ENCODE results near the gene TRIM65. TPM values are rescaled to one million over a fixed set of nuclear protein-coding genes. Genes with fewer than 3 reads are reported as not detected.

The TRIM65 gene
- total and polyA plus RNA-seq, 10 of the 15 experiments (the other 5 are each of a cell fraction or from before 2014, with no cell fraction given), result 1.4 to 26.0 (median 10.8) TPM

GRCh38 chr17:75904749-75905521 is 8.2 kb upstream of the TRIM65 start, which contains the start of gene MRPL38 (continued):
- TF ChIP-seq CEBPZ (IDR thresholded peaks at IDR 0.05; ENCODE audit: low read depth, low read length), result no peak
- TF ChIP-seq IKZF1 (conservative IDR thresholded peaks at IDR 0.05), result peak; percentile 95
- no peak for TF ChIP-seq IRF4 (IDR thresholded peaks at IDR 0.05; ENCODE audit: low read depth, low read length)
- TF ChIP-seq SPI1 (IDR thresholded peaks at IDR 0.05; ENCODE audit: borderline replicate concordance, insufficient read depth, low read depth, low read length), result peak; percentile 23; the same call in 1 of the 2 replicates
- no peak for TF ChIP-seq KDM1A (IDR thresholded peaks at IDR 0.05; ENCODE audit: borderline replicate concordance)
- no peak for TF ChIP-seq GABPA (IDR thresholded peaks at IDR 0.05; ENCODE audit: low read depth)
- no peak for TF ChIP-seq CHD4 (IDR thresholded peaks at IDR 0.05)
- peak; percentile 61 for TF ChIP-seq HCFC1 (IDR thresholded peaks at IDR 0.05; ENCODE audit: low read length)
- TF ChIP-seq ZNF274 (IDR thresholded peaks at IDR 0.05; ENCODE audit: insufficient read depth, insufficient read length), result no peak
- TF ChIP-seq MYB (IDR thresholded peaks at IDR 0.05; ENCODE audit: borderline replicate concordance, low read depth, low read length), result 0 out of 2 replicates have a peak, but pooled peaks have one; percentile 41
- peak; percentile 98 for TF ChIP-seq RB1 (IDR thresholded peaks at IDR 0.05; ENCODE audit: borderline replicate concordance)
- peak; percentile 62 to 82 for TF ChIP-seq BHLHE40 (IDR thresholded peaks at IDR 0.05; ENCODE audit: borderline replicate concordance in 1 of 2, low read depth in 2 of 2, low read length in 1 of 2)
- TF ChIP-seq YY1 (IDR thresholded peaks at IDR 0.05; ENCODE audit: low read depth, low read length), result peak; percentile 95
- no peak for TF ChIP-seq SUZ12 (IDR thresholded peaks at IDR 0.05; ENCODE audit: unreplicated experiment)
- TF ChIP-seq NR2F1 (conservative IDR thresholded peaks at IDR 0.05), result peak; percentile 85
- no peak for TF ChIP-seq BMI1 (IDR thresholded peaks at IDR 0.05; ENCODE audit: borderline replicate concordance)
- peak; percentile 72; the same call in 1 of the 2 replicates for TF ChIP-seq FOXM1 (IDR thresholded peaks at IDR 0.05; ENCODE audit: low read depth, low read length)
- TF ChIP-seq FOS (IDR thresholded peaks at IDR 0.05; ENCODE audit: borderline replicate concordance, extremely low read depth, insufficient read length), result no peak
- no peak for TF ChIP-seq ESRRA (IDR thresholded peaks at IDR 0.05; ENCODE audit: low read length)
- peak; percentile 23; the same call in 1 of the 2 replicates for TF ChIP-seq PAX5 (IDR thresholded peaks at IDR 0.05; ENCODE audit: borderline replicate concordance, low read depth, low read length)

Measured in GM12878 (cell line).